ENCODE data around the gene TUT4.

GRCh38 chr1:52424813-52425212, 128.1 kb downstream of the TUT4 start:
- TF ChIP-seq, protein P1, sequence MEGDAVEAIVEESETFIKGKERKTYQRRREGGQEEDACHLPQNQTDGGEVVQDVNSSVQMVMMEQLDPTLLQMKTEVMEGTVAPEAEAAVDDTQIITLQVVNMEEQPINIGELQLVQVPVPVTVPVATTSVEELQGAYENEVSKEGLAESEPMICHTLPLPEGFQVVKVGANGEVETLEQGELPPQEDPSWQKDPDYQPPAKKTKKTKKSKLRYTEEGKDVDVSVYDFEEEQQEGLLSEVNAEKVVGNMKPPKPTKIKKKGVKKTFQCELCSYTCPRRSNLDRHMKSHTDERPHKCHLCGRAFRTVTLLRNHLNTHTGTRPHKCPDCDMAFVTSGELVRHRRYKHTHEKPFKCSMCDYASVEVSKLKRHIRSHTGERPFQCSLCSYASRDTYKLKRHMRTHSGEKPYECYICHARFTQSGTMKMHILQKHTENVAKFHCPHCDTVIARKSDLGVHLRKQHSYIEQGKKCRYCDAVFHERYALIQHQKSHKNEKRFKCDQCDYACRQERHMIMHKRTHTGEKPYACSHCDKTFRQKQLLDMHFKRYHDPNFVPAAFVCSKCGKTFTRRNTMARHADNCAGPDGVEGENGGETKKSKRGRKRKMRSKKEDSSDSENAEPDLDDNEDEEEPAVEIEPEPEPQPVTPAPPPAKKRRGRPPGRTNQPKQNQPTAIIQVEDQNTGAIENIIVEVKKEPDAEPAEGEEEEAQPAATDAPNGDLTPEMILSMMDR (IDR thresholded peaks at IDR 0.05; ENCODE audit: low read depth, low read length), result no peak
- no peak for TF ChIP-seq EZH2phosphoT487 (IDR thresholded peaks at IDR 0.05; ENCODE audit: low read depth)

Measured in OCI-LY3 (cell line).